A549 treated with CORT108297 at 1 μM for 4 hours (cell line): Measurements from ENCODE around the gene EXOC7. TPM values are rescaled to one million over a fixed set of nuclear protein-coding genes. Genes with fewer than 3 reads are reported as not detected.

Experiments used
- total RNA-seq: library from RNA; stranded (reverse); fragments of 200-300 nt; extraction: Qiagen RNA extraction; gene quantifications from 5 replicates; pipeline ENCODE4 v1.2.3, GENCODE V29; 2022

Gene EXOC7, protein sequence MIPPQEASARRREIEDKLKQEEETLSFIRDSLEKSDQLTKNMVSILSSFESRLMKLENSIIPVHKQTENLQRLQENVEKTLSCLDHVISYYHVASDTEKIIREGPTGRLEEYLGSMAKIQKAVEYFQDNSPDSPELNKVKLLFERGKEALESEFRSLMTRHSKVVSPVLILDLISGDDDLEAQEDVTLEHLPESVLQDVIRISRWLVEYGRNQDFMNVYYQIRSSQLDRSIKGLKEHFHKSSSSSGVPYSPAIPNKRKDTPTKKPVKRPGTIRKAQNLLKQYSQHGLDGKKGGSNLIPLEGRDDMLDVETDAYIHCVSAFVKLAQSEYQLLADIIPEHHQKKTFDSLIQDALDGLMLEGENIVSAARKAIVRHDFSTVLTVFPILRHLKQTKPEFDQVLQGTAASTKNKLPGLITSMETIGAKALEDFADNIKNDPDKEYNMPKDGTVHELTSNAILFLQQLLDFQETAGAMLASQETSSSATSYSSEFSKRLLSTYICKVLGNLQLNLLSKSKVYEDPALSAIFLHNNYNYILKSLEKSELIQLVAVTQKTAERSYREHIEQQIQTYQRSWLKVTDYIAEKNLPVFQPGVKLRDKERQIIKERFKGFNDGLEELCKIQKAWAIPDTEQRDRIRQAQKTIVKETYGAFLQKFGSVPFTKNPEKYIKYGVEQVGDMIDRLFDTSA
- total RNA-seq, result 55.3 to 69.2 TPM (median 63.5 TPM) in 5 replicates

DNA sequence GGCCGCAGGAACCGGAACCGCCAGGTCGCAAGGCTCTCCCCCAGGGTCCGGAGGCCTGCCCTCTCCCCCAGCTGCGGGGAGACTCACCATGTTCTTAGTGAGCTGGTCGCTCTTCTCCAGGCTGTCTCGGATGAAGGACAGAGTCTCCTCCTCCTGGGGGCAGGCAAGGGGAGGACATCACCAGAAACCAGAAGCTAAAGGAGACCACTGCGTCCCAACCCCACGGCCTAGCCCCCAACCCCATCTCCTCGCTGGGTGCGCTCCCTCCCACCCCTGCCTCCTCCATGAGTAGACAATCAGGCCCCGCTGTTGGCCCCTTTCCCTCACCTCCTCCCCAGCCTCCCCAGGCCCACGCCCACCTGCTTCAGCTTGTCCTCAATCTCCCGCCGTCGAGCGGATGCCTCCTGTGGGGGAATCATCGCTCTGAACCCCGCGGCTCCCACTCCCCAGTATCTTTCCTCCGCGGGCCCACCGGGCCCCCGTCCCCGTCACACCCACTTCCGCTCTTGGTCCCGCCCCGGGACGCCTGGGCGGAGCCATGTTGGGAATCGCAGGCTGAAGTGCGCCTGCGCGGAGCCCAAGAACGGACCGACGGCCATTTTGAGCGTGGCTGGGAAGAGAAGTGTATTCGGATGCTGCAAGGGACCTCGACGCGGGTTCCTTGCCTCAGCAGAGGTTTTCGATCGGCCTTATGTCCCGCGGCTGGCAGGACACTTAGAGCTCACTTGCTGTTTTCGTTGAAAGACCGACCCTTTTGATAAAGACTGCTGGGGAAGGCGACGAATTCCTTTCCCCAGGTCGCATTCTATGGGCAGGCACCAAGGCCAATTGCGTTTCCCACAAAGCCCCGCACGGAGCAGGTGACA is at the start of gene EXOC7:
EXOC7 (minus strand) TSS at position 514 of the 866 bp plus-strand sequence; CDS start at position 419, 95 bp downstream.

GRCh38 chr17:76141212-76142038 is 37.8 kb upstream of the EXOC7 start, which contains the start of gene FOXJ1:
Gene FOXJ1, minus strand, starts transcription at chr17:76141245. Its CDS starts 850 bp downstream, at chr17:76140395.

DNA sequence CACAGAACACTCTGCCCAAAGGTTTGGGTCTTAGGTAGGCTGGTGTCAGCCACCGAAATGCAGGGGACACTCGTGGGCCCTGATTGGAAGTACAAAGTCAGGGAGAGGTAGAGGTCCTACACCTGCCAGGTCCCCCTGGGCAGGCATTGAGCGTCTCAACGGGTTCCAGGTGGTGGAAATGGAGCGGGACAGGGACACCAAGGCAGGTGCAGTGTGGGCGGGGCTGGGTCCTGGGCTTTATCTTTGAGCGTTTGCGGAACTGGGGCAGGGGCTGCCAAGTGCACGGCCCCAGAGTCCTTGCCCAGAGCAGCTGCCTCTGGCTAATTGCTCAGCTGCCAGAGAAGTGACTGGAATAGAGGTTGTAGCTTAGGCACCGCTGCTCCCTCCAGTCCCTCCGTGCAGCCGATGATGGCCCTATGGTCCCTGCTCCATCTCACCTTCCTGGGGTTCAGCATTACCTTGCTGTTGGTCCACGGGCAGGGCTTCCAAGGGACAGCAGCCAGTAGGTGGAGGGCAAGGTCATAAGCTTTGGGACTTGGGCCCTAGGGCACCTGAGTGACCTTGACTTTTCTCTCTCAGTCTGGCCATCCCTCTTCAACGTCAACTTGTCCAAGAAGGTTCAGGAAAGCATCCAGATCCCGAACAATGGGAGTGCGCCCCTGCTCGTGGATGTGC is 24.6 kb downstream of the EXOC7 start, which contains the start of gene ZACN:
ZACN (plus strand) TSS at position 323 of the 675 bp plus-strand sequence; CDS start at position 406, 83 bp downstream.

GRCh38 chr17:76074390-76075363 is 28.9 kb downstream of the EXOC7 start, which contains the start of gene GALR2:
Gene GALR2, plus strand, starts transcription at chr17:76074781. Its CDS starts 103 bp downstream, at chr17:76074884.

GRCh38 chr17:76072148-76072858 is 31.3 kb downstream of the EXOC7 start, which contains the start of gene SRP68:
Gene SRP68, minus strand, starts transcription at chr17:76072517. Its CDS starts 26 bp downstream, at chr17:76072491.

Other genes starting within 250 kb of the EXOC7 start
- gene WBP2, start 248.5 kb downstream of the EXOC7 start, total RNA-seq, result 90.8 to 108 TPM (median 95.9 TPM) in 5 replicates
- gene TRIM47, start 225.2 kb downstream of the EXOC7 start, total RNA-seq, result 104 to 187 TPM (median 156 TPM) in 5 replicates
- 28.5 to 44.5 TPM (median 38.4 TPM) in 5 replicates for gene TRIM65, start 206.8 kb downstream of the EXOC7 start, total RNA-seq
- gene MRPL38, start 198.9 kb downstream of the EXOC7 start, total RNA-seq, result 89.3 to 135 TPM (median 123 TPM) in 5 replicates
- gene FBF1, start 162.7 kb downstream of the EXOC7 start, total RNA-seq, result 5.3 to 10.9 TPM (median 9.6 TPM) in 5 replicates
- 13.5 to 18.0 TPM (median 15.8 TPM) in 5 replicates for gene ACOX1, start 124.6 kb downstream of the EXOC7 start, total RNA-seq
- 20.9 to 27.4 TPM (median 26.0 TPM) in 5 replicates for gene TEN1, start 124.5 kb downstream of the EXOC7 start, total RNA-seq
- gene CDK3, start 102.9 kb downstream of the EXOC7 start, total RNA-seq, result 3.0 to 5.5 TPM (median 5.4 TPM) in 5 replicates
- gene EVPL, start 76.5 kb downstream of the EXOC7 start, total RNA-seq, result 12.0 to 19.5 TPM (median 18.2 TPM) in 5 replicates
- 80.7 to 88.7 TPM (median 82.3 TPM) in 5 replicates for gene SRP68, start 31.3 kb downstream of the EXOC7 start, total RNA-seq
- 0.53 to 2.2 TPM (median 1.5 TPM) in 5 replicates for gene GALR2, start 29.0 kb downstream of the EXOC7 start, total RNA-seq
- 0.16 to 0.35 TPM (median 0.29 TPM) in 5 replicates for gene ZACN, start 24.6 kb downstream of the EXOC7 start, total RNA-seq
- gene FOXJ1, start 37.5 kb upstream of the EXOC7 start, total RNA-seq, result 0.21 to 0.50 TPM (median 0.40 TPM) in 5 replicates
- gene RNF157, start 136.7 kb upstream of the EXOC7 start, total RNA-seq, result 5.1 to 6.0 TPM (median 5.7 TPM) in 5 replicates
- 43.1 to 93.0 TPM (median 88.6 TPM) in 5 replicates for gene UBALD2, start 161.6 kb upstream of the EXOC7 start, total RNA-seq
- 0.83 to 1.7 TPM (median 1.2 TPM) in 5 replicates for gene QRICH2, start 204.5 kb upstream of the EXOC7 start, total RNA-seq